GM18505 (cell line): ENCODE measurements around the gene PPARG.

ENCODE experiments used
- ATAC-seq: cut with Tn5 transposase; IDR thresholded peaks from one replicate; pipeline ENCODE4 v1.9.1; 2021; ENCODE audit not compliant: unreplicated experiment
- POLR2A ChIP-seq: IDR thresholded peaks from 4 replicates; pipeline ENCODE4 v1.6.1; 2011; ENCODE audit warnings: borderline replicate concordance; ENCODE audit not compliant: insufficient read depth, insufficient read length; ENCODE audit errors: extremely low read depth

PPARG gene

GRCh38 chr3:12401208-12401607 lies 112.3 kb downstream of the PPARG start:
- no peak for TF ChIP-seq POLR2A
- no peak for ATAC-seq

GRCh38 chr3:12405432-12406272 lies 116.8 kb downstream of the PPARG start:
- TF ChIP-seq POLR2A: no peak
- ATAC-seq: no peak

- ATAC-seq: no peak
- no peak for TF ChIP-seq POLR2A
These were observed 120.3 kb downstream of the PPARG start for GRCh38 chr3:12408984-12409683.

- no peak for TF ChIP-seq POLR2A
- no peak for ATAC-seq
These were observed 121.1 kb downstream of the PPARG start for GRCh38 chr3:12409684-12410596.

- ATAC-seq: no peak
- no peak for TF ChIP-seq POLR2A
These were observed 124.9 kb downstream of the PPARG start for GRCh38 chr3:12413721-12414255.

GRCh38 chr3:12415014-12415680 lies 126.3 kb downstream of the PPARG start:
- ATAC-seq: no peak
- no peak for TF ChIP-seq POLR2A

DNA sequence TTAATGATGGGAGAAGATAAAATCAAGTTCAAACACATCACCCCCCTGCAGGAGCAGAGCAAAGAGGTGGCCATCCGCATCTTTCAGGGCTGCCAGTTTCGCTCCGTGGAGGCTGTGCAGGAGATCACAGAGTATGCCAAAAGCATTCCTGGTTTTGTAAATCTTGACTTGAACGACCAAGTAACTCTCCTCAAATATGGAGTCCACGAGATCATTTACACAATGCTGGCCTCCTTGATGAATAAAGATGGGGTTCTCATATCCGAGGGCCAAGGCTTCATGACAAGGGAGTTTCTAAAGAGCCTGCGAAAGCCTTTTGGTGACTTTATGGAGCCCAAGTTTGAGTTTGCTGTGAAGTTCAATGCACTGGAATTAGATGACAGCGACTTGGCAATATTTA lies 127.9 kb downstream of the PPARG start:
- ATAC-seq: no peak
- TF ChIP-seq POLR2A: no peak

DNA sequence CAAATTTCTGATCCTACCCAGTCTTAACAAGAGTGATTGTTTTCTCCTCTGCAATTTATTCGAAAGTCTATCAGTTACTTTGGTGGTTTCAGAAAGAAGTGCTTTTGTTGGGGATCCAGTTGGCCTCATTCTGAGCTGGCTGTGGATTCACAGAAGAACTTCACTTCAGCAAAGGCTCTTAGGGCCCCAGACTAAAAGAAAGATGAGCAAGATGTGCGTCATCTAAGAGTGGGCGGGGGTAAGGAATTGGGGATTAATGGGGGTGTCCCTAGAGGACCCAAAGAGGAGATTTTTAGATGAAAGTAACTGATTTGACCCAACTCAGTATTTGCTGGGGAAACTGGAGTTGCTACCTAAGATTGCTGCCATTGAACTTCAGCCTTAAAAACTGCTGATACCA lies 131.5 kb downstream of the PPARG start:
- ATAC-seq: no peak
- no peak for TF ChIP-seq POLR2A

GRCh38 chr3:12421132-12421531 lies 132.3 kb downstream of the PPARG start:
- no peak for TF ChIP-seq POLR2A
- no peak for ATAC-seq

GRCh38 chr3:12423131-12423530 lies 134.3 kb downstream of the PPARG start:
- no peak for ATAC-seq

GRCh38 chr3:12423918-12424630 lies 135.2 kb downstream of the PPARG start:
- no peak for TF ChIP-seq POLR2A
- no peak for ATAC-seq

More at GRCh38 chr3:12423131-12423530, 134.3 kb downstream of the PPARG start:
- TF ChIP-seq POLR2A: no peak
